ENCODE results near the gene DYNC2H1.

GRCh38 chr11:103406357-103406756 is 297.1 kb downstream of the DYNC2H1 start:
- no peak for TF ChIP-seq POLR2A (IDR thresholded peaks at IDR 0.05)
- no peak for TF ChIP-seq CTCF (IDR thresholded peaks at IDR 0.05)
